HEK293 (cell line): ENCODE measurements around the gene CTCFL.

Source experiments
- CTCF ChIA-PET: fragments of 350-600 bp; formaldehyde crosslinking; extraction: SDS; loops from one replicate; lab custom pipeline; 2021; ENCODE audit warnings: antibody characterized with exemption; lab: Yijun Ruan, JAX
- POLR2A ChIA-PET: fragments of 300-600 bp; formaldehyde crosslinking; extraction: SDS; loops from one replicate; lab custom pipeline; 2020; ENCODE audit warnings: antibody characterized with exemption, inconsistent platforms; lab: Yijun Ruan, JAX
- H3K27ac ChIP-seq: fragments of 200-500 bp; sonication (Bioruptor generic); 2 replicates; pipeline ENCODE4 v1.5.1; 2014; ENCODE audit warnings: low read depth, low read length, control low read depth, inconsistent platforms; ENCODE audit errors: extremely low read depth
- H3K36me3 ChIP-seq, 2 experiments: fragments of 200-500 bp in 1 of 2; sonication (Bioruptor generic) in 1 of 2; 1 replicate in 1 of 2; 2 replicates in 1 of 2; pipeline ENCODE4 v1.5.1; 2014 to 2017; ENCODE audit warnings: inconsistent platforms in 2 of 2, low read length in 2 of 2; ENCODE audit not compliant: control insufficient read depth in 2 of 2, insufficient read depth in 1 of 2
- H3K4me1 ChIP-seq: fragments of 200-500 bp; sonication (Bioruptor generic); 2 replicates; pipeline ENCODE4 v1.5.1; 2014; ENCODE audit warnings: mild to moderate bottlenecking, low read length, inconsistent platforms; ENCODE audit not compliant: control insufficient read depth, insufficient read depth
- H3K4me3 ChIP-seq: 2 replicates; pipeline ENCODE4 v1.5.1; 2011; ENCODE audit warnings: low read depth, mild to moderate bottlenecking, control low read depth, low read length, moderate library complexity
- H3K9me3 ChIP-seq: fragments of 200-500 bp; sonication (Bioruptor generic); 2 replicates; pipeline ENCODE4 v1.5.1; 2014; ENCODE audit warnings: low read depth, low read length, inconsistent platforms; ENCODE audit not compliant: control insufficient read depth, insufficient read depth
- ZIC2 ChIP-seq: fragments of 450-650 bp; formaldehyde crosslinking; IDR thresholded peaks from 2 replicates; pipeline ENCODE4 v1.5.1; 2016; ENCODE audit warnings: missing biosample characterization, missing genetic modification characterization
- ZNF2 ChIP-seq: fragments of 450-650 bp; formaldehyde crosslinking; IDR thresholded peaks from 2 replicates; pipeline ENCODE4 v1.5.1; 2016; ENCODE audit warnings: missing biosample characterization, missing genetic modification characterization
- ZNF560 ChIP-seq: fragments of 450-650 bp; formaldehyde crosslinking; IDR thresholded peaks from 2 replicates; pipeline ENCODE4 v1.5.1; 2017; ENCODE audit warnings: missing biosample characterization, missing genetic modification characterization, borderline replicate concordance
- ZNF561 ChIP-seq: fragments of 450-650 bp; IDR thresholded peaks from 2 replicates; pipeline ENCODE4 v1.5.1; 2018; ENCODE audit warnings: missing biosample characterization, missing genetic modification characterization, borderline replicate concordance
- ZNF660 ChIP-seq: fragments of 450-650 bp; IDR thresholded peaks from 2 replicates; pipeline ENCODE4 v1.5.1; 2018; ENCODE audit warnings: missing biosample characterization, mild to moderate bottlenecking, missing genetic modification characterization
- ZNF707 ChIP-seq: fragments of 450-650 bp; formaldehyde crosslinking; IDR thresholded peaks from 2 replicates; pipeline ENCODE4 v1.5.1; 2016; ENCODE audit warnings: missing biosample characterization, missing genetic modification characterization
- ZNF830 ChIP-seq: fragments of 450-650 bp; IDR thresholded peaks from 2 replicates; pipeline ENCODE4 v1.5.0; 2018; ENCODE audit warnings: missing biosample characterization, missing genetic modification characterization, low read depth, mild to moderate bottlenecking, moderate library complexity
- ZNF843 ChIP-seq: fragments of 450-650 bp; formaldehyde crosslinking; IDR thresholded peaks from 2 replicates; pipeline ENCODE4 v1.5.1; 2016; ENCODE audit warnings: missing biosample characterization, missing genetic modification characterization
- ZSCAN30 ChIP-seq: fragments of 450-650 bp; IDR thresholded peaks from 2 replicates; pipeline ENCODE4 v1.5.1; 2018; ENCODE audit warnings: missing biosample characterization, mild to moderate bottlenecking, missing genetic modification characterization, moderate library complexity
- TF ChIP-seq, protein P1 (sequence below): fragments of 450-650 bp; formaldehyde crosslinking; IDR thresholded peaks from 2 replicates; pipeline ENCODE4 v1.5.1; 2016; ENCODE audit warnings: missing biosample characterization, missing genetic modification characterization
- TF ChIP-seq, protein P2 (sequence below): fragments of 450-650 bp; formaldehyde crosslinking; IDR thresholded peaks from 2 replicates; pipeline ENCODE4 v1.5.1; 2016; ENCODE audit warnings: missing biosample characterization, missing genetic modification characterization
- TF ChIP-seq, protein P3 (sequence below): fragments of 450-650 bp; formaldehyde crosslinking; IDR thresholded peaks from 2 replicates; pipeline ENCODE4 v1.5.1; 2016; ENCODE audit warnings: missing biosample characterization, missing genetic modification characterization, borderline replicate concordance
- TF ChIP-seq, protein P4 (sequence below): fragments of 450-650 bp; formaldehyde crosslinking; IDR thresholded peaks from 2 replicates; pipeline ENCODE4 v1.5.1; 2016; ENCODE audit warnings: missing biosample characterization, missing genetic modification characterization
- TF ChIP-seq, protein P5 (sequence below): fragments of 450-650 bp; formaldehyde crosslinking; IDR thresholded peaks from 2 replicates; pipeline ENCODE4 v1.5.1; 2016; ENCODE audit warnings: missing biosample characterization, missing genetic modification characterization

CTCFL gene

DNA sequence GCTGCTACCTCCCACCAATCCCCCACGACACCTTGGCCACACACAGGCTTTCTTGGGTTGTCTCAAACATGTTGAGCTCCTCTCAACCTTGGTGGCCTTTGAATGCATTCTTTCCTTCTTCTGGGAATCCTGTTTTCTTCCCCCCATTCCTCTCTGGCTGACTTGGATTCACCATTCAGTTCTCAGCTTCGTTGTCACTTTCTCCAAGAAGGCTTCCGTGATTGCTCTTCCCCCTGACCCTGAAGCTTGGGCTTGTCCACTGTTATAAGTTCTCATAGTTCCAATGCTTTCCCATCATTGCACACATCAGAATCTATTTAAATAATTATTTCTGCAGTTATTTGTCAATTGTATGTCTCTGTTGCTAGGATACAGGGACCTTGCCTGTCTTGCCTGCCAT is 69.6 kb downstream of the CTCFL start:
- Histone ChIP-seq H3K4me1 (no peaks in the 10 kb centered on the region), H3K36me3 (no peaks in the 10 kb centered on the region), H3K27ac (no peak overlapping the region), H3K9me3 (no peaks in the 10 kb centered on the region), H3K4me3 (no peak overlapping the region)
- TF ChIP-seq ZNF2 (tag by site-specific recombination) (no peak), ZIC2 (tag by site-specific recombination) (0 out of 2 replicates have a peak, but pooled peaks have one; percentile 4)
- POLR2A ChIA-PET, result interaction anchor here (0.7 kb wide), 1 partner anchor 68 kb away, joined by 3 read pairs; no protein-coding TSS in a partner anchor
- CTCF ChIA-PET, result interaction anchor here (0.8 kb wide), 1 partner anchor 47 kb away, joined by 3 read pairs; no protein-coding TSS in a partner anchor

DNA sequence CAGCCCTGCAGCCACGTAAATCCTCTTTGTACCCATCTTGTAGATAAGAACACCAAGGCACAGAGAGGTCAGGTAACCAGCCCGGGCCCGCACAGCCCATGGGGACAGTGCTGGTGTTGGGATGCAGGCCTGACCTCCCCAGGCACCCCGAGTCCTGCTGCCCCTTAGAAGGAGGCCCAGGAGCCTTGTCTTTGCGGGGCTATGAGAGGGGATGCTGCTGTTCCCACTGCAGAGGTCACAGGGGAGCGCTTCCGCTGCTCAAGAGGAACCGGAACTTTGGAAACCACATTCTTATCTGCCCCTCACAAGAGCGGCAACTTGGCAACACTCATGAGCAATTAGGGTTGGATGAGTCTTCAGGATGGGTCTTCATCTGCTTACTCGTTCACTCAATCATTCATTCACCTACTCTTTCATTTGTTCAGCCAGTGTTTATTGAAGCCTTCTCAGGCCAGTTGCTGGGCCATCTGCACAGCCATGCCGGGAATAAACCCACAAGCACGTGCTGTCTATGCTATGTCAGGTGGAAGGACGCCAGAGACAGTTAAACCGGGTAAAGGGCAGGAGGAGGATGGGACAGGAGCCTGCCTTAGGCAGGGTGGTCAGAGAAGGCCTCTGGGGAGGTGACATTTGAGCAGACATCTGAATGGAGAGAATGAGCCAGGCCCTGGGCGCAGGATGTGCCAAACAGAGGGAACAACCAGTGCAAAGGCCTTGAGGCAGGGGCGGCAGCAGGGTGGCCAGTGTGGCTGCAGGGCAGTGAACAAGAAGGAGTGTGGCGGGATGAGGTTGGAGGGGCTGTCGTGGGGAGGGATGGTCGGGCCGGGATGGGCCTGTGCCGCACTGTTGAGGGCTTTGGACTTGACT is 72.9 kb downstream of the CTCFL start:
- no peaks in the 10 kb centered on the region for H3K4me1 ChIP-seq
- no peaks in the 10 kb centered on the region for H3K9me3 ChIP-seq
- no peaks in the 10 kb centered on the region for H3K36me3 ChIP-seq
- ChIA-PET POLR2A (no interaction called here), CTCF (no interaction called here)
- no peak overlapping the region for H3K4me3 ChIP-seq
- no peak for TF ChIP-seq ZNF707 (tag by site-specific recombination)
- no peak for TF ChIP-seq ZSCAN30
- TF ChIP-seq ZNF660 (tag by site-specific recombination), result no peak
- TF ChIP-seq, protein P1, sequence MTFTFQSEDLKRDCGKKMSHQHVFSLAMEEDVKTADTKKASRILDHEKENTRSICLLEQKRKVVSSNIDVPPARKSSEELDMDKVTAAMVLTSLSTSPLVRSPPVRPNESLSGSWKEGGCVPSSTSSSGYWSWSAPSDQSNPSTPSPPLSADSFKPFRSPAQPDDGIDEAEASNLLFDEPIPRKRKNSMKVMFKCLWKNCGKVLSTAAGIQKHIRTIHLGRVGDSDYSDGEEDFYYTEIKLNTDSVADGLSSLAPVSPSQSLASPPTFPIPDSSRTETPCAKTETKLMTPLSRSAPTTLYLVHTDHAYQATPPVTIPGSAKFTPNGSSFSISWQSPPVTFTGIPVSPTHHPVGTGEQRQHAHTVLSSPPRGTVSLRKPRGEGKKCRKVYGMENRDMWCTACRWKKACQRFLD (tag by site-specific recombination), result no peak
- no peak overlapping the region for H3K27ac ChIP-seq

DNA sequence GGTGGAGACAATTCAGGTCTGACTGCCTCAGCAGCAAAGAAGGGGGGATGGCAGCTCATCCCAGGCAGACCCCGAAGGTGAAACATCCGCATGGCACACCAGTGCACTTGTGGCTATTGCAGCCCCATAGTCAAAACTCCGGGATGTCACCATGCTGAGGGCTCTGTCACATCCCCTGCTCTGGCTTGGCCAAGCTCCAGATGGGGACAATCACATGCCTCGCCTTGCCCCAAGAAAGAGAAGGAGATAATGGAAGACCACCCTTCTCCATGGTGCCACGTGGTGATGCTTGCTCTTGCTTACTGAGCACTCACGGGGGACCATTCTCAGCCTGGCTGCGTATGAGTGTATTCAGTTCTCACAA is 73.5 kb downstream of the CTCFL start:
- Histone ChIP-seq H3K27ac (no peak overlapping the region), H3K4me1 (no peaks in the 10 kb centered on the region), H3K9me3 (no peaks in the 10 kb centered on the region), H3K4me3 (no peak overlapping the region), H3K36me3 (no peaks in the 10 kb centered on the region)
- CTCF ChIA-PET, result no interaction called here
- POLR2A ChIA-PET, result no interaction called here
- TF ChIP-seq, protein P2, sequence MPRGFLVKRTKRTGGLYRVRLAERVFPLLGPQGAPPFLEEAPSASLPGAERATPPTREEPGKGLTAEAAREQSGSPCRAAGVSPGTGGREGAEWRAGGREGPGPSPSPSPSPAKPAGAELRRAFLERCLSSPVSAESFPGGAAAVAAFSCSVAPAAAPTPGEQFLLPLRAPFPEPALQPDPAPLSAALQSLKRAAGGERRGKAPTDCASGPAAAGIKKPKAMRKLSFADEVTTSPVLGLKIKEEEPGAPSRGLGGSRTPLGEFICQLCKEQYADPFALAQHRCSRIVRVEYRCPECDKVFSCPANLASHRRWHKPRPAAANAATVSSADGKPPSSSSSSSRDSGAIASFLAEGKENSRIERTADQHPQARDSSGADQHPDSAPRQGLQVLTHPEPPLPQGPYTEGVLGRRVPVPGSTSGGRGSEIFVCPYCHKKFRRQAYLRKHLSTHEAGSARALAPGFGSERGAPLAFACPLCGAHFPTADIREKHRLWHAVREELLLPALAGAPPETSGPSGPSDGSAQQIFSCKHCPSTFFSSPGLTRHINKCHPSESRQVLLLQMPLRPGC (tag by site-specific recombination), result no peak
- TF ChIP-seq ZNF843 (no peak), ZNF560 (no peak), ZNF561 (no peak), ZNF830 (tag by site-specific recombination) (no peak)
- TF ChIP-seq, protein P3, sequence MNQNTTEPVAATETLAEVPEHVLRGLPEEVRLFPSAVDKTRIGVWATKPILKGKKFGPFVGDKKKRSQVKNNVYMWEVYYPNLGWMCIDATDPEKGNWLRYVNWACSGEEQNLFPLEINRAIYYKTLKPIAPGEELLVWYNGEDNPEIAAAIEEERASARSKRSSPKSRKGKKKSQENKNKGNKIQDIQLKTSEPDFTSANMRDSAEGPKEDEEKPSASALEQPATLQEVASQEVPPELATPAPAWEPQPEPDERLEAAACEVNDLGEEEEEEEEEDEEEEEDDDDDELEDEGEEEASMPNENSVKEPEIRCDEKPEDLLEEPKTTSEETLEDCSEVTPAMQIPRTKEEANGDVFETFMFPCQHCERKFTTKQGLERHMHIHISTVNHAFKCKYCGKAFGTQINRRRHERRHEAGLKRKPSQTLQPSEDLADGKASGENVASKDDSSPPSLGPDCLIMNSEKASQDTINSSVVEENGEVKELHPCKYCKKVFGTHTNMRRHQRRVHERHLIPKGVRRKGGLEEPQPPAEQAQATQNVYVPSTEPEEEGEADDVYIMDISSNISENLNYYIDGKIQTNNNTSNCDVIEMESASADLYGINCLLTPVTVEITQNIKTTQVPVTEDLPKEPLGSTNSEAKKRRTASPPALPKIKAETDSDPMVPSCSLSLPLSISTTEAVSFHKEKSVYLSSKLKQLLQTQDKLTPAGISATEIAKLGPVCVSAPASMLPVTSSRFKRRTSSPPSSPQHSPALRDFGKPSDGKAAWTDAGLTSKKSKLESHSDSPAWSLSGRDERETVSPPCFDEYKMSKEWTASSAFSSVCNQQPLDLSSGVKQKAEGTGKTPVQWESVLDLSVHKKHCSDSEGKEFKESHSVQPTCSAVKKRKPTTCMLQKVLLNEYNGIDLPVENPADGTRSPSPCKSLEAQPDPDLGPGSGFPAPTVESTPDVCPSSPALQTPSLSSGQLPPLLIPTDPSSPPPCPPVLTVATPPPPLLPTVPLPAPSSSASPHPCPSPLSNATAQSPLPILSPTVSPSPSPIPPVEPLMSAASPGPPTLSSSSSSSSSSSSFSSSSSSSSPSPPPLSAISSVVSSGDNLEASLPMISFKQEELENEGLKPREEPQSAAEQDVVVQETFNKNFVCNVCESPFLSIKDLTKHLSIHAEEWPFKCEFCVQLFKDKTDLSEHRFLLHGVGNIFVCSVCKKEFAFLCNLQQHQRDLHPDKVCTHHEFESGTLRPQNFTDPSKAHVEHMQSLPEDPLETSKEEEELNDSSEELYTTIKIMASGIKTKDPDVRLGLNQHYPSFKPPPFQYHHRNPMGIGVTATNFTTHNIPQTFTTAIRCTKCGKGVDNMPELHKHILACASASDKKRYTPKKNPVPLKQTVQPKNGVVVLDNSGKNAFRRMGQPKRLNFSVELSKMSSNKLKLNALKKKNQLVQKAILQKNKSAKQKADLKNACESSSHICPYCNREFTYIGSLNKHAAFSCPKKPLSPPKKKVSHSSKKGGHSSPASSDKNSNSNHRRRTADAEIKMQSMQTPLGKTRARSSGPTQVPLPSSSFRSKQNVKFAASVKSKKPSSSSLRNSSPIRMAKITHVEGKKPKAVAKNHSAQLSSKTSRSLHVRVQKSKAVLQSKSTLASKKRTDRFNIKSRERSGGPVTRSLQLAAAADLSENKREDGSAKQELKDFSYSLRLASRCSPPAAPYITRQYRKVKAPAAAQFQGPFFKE (tag by site-specific recombination), result no peak
- TF ChIP-seq, protein P4, sequence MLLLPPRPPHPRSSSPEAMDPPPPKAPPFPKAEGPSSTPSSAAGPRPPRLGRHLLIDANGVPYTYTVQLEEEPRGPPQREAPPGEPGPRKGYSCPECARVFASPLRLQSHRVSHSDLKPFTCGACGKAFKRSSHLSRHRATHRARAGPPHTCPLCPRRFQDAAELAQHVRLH (tag by site-specific recombination), result no peak
- TF ChIP-seq, protein P5, sequence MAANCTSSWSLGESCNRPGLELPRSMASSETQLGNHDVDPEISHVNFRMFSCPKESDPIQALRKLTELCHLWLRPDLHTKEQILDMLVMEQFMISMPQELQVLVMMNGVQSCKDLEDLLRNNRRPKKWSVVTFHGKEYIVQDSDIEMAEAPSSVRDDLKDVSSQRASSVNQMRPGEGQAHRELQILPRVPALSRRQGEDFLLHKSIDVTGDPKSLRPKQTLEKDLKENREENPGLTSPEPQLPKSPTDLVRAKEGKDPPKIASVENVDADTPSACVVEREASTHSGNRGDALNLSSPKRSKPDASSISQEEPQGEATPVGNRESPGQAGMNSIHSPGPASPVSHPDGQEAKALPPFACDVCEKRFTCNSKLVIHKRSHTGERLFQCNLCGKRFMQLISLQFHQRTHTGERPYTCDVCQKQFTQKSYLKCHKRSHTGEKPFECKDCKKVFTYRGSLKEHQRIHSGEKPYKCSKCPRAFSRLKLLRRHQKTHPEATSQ (tag by site-specific recombination), result no peak
